ENCODE data around the gene HEPACAM.
"Not testable (repeated sequence)": the region's sequence is repeated elsewhere in the genome, so short reads cannot be mapped to it uniquely, and the experiment has no call there.

HEPACAM gene, protein sequence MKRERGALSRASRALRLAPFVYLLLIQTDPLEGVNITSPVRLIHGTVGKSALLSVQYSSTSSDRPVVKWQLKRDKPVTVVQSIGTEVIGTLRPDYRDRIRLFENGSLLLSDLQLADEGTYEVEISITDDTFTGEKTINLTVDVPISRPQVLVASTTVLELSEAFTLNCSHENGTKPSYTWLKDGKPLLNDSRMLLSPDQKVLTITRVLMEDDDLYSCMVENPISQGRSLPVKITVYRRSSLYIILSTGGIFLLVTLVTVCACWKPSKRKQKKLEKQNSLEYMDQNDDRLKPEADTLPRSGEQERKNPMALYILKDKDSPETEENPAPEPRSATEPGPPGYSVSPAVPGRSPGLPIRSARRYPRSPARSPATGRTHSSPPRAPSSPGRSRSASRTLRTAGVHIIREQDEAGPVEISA

DNA sequence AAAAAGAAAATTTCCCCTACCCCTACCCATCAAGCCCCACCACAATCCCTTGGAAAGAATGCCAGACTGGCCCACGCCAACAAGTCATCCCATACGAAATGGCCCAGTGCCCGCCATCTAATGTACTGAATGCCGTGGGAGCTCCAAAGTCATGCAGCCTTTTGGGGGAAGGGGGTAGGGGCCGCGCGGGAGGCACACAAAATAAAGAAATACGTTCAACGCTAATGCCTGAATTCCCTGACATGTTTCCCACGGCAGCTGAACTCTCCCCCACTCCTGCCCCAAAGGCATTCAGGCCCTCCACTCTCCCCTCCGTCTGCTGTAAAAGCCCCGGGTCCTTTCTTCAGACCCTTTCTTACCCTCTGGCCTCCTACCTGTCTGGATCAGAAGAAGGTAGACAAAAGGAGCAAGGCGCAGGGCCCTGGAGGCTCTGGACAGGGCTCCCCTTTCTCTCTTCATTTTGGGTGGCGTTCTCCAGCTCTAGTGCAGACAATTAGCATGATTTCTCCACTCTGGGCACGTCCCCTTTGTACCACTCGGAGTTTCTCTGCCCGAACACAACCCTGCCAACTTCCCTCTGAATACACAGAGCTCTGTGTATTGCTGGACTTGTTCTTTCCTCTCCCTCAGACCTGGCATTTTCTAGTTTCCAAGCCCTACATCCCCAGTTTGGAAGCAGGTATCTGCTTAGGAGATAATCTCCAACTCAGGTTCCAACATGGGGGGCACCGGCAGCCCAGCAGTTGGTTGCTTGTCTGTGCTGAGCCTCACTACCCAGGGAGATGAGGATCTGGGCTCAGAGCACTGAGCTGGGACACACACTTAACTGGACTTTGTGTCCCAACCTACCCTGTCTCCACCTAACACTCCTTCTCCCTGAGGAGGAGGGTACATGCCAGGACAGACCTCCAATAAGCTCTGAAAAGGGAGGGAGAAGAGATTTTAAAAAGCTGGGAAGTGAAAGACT lies at the start of gene HEPACAM:
Gene HEPACAM (minus strand): TSS at position 500 of the 967 bp plus-strand sequence. CDS start 41 bp downstream, at position 459.
- DNase-seq: no peak

DNA sequence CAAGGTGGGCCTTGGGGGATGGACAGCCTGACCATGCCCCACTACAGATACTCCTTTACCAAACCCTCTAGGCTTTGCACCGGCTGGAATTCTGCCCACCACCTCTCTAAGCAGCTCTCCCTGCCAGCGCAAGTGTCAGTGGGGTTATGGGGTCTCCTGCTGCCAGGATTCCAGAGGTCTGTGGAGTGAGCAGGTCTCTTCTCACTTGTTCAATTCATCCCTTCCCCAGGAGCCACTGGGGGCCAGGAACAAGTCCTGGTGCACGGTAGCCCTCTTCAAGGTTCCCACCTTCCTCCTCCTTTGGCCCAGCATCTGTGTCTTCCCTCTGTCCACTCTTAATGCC lies 48.6 kb upstream of the HEPACAM start:
- no peak for DNase-seq

DNA sequence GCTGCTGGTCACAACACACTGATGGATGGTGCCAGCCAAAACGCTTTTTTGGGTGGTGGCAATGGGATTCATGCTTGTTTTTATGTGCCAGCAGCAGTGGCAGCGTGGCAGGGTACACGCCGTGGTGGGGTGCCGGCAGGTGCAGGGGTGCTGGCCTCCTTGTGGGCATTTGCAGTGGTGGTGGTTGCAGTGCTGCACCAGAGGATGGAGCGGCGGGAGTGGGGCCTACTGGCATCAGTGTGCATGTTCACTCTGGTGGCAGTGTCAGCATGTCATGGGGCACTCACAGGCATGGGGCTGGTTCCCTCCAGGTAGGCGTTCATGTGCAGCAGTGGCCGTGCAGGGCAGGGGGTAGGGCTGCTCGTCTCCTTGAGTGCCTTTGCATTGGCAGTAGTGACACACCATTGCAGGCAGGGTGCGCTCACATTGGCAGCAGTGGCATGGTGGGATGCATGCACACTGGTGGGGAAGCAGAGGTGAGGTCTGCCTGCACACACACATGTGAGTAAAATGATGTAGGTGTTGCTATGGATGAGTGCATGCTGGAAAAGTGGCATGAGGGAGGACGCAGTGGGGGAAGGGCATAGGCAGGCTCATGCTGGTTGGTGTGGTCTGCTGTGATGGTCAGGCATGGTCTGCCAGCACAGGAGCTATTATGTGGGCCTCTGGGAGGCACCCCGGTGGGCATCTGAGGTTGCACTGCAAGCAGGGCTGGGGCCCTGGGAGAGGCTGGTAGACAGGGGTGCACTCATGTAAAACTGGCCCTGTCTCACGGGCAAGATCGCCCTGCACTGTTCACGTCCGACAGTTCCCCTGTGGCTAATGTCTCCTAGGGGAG lies 48.0 kb upstream of the HEPACAM start:
- DNase-seq: no peak

DNA sequence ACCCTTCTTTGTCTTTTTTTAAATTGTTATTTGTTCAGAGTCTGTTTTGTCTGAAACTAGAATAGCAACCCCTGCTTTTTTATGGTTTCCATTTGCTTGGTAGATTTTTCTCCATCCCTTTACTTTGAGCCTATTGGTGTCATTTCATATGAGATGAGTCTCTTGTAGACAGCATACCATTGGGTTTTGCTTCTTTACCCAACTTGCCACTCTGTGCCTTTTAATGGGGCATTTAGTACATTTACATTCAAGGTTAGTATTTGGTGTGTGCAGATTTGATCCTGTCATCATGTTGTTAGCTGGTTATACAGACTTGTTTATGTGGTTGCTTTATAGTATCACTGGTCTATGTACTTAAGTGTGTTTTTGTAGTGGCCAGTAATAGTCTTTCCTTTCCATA lies 46.2 kb upstream of the HEPACAM start:
- DNase-seq: no peak

DNA sequence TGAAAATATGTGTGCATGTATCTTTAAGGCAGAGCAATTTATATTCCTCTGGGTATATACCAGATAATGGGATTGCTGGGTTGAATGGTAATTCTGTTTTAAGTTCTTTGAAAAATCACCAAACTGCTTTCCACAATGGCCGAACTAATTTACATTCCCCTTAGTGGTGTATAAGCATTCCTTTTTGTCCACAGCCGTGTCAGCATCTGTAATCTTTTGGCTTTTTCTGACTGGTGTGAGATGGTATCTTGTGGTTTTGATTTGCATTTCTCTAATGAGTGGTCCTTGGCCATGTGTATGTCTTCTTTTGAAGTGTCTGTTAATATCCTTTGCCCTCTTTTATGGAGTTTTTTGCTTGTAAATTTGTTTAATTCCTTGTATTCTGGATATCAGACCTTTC lies 42.5 kb upstream of the HEPACAM start:
- no peak for DNase-seq

DNA sequence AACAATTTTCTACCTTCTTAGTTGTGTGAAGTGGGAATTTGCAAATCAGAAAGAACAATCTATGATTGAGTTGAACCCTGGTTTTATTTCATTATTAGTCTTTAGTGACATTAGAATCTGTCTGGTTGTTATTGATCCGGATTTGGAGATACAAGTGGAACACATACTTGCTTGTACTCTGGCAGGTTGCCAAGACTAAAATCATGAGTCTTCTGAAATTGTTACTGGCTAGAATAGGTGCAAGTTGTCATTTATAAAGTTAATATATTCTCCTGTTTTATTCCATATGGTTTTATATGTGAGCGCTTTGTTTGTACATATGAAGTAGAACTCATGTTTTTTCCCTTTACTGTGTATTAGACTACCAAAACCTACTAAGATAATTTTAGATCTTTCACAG lies 41.2 kb upstream of the HEPACAM start:
- DNase-seq: no peak

DNA sequence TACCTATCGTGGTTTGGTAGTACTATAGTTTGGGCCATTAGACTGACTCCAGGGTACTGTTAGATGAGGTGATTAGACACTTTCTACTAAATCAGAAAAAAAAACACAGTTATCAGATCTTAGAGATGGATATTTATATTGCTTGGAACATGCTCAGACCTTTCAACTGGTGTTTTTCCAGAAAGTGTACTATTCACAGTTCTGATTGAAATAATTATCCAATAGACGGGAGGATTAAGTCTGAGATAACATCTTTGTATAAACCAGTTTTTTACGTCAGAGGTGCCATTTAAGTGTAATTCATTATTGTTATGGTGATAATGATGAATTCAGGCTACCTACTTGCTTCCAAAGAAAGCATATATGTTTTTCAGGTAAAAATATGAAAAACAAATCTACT lies 40.7 kb upstream of the HEPACAM start:
- no peak for DNase-seq

DNA sequence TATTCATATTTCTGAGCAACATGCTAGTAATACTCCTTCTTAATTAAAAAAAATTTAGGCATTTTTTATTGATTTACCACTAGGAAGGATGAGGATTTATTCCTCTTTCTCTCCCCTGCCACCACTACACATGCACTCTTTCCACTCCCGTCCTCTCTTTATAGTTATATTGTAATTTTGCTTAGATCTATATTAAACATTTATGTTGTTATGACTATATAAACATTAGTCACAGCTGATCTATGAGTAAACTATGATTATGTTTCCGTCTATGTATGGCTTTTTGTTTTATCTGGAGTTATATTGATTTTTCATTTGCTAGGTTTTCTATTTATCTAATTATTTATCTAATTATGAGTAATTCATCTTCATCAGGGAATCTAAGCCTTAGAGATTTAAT lies 36.0 kb upstream of the HEPACAM start:
- DNase-seq: no peak

DNA sequence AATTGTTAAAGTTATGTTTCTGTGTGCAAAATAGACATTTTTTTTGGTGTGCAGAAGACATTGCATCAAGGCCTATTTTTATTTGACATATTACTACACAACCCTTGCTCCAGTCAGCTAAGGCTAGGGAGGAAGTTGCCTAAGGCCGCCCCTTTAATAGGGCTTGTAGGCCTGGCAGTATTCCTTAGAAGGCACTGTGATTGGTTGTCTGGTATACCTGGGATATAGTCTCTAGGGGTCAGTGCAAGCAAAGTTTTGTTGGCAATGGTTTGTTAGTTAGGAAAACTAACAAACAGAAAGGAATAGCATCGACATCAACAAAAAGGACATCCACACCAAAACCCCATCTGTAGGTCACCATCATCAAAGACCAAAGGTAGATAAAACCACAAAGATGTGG lies 35.1 kb upstream of the HEPACAM start:
- DNase-seq: no peak

DNA sequence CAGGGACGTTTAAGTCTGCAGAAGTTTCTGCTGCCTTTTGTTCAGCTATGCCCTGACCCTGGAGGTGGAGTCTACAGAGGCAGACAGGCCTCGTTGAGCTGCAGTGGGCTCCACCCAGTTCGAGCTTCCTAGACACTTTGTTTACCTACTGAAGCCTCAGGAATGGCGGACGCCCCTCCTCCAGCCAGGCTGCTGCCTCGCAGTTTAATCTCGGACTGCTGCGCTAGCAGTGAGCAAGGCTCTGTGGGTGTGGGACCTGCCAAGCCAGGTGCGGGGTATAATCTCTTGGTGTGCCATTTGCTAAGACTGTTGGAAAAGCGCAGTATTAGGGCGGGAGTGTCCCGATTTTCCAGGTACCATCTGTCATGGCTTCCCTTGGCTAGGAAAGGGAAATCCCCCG lies 32.4 kb upstream of the HEPACAM start:
- DNase-seq: not testable (repeated sequence)

DNA sequence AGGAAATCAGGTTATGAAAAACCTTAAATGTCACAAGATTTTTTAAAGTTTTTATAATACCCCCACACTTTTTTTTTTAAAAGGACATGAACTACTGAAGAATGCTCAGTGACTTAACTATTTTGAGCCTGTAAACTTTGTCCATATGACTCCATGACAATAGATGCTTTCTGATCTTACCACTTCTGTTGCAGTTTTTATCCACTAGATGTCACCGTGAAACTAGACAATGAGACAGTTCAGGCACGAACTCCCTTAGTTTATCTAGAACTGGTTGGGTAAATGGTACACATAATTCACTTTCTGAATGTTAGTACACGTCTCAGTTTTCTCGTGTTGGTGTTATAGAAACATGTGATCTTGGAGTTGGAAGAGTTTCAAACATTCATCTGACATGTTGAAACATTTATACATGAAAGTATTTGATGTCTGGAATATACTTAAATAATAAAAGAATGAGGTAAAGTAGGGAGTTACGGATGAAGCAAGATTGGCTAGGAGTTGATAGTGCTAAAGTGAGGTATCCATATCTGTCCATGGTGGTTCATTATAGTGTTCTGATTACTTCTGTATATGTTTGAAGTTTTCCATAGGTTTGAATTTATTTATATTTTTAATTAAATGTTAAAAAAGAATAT lies 26.2 kb upstream of the HEPACAM start:
- no peak for DNase-seq

DNA sequence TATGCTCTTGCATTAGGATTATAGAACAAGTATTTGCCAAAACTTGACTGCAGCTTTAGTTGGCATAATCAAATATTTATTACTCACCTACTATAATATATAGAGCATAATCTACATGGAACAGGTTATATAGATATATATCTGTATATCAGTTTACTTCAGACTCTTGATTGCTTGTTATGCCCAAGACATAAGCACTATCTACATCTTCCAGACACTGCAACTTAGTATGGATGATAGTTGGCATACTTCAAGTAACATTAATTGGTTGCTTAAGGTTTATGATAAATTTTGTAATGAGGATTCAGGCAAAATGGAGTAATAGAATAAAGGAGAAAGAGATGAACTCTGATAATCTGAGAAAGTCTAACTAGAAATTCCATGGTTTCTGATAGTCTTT lies 19.2 kb upstream of the HEPACAM start:
- no peak for DNase-seq

DNA sequence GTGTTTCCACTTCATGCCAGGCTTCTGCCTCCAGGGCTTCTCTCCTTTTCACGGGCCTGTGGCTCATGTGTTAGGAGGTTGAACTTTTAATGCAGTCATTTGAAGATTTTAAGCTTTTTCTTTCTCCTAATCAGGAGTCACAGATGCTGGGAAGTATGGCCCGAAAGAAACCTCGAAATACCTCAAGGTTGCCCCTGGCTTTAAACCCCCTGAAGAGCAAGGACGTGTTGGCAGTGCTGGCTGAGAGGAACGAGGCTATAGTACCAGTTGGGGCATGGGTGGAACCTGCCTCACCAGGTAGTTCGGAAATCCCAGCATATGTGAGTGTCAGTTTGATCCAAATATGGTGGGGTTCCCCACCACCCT lies 18.7 kb upstream of the HEPACAM start:
- no peak for DNase-seq

DNA sequence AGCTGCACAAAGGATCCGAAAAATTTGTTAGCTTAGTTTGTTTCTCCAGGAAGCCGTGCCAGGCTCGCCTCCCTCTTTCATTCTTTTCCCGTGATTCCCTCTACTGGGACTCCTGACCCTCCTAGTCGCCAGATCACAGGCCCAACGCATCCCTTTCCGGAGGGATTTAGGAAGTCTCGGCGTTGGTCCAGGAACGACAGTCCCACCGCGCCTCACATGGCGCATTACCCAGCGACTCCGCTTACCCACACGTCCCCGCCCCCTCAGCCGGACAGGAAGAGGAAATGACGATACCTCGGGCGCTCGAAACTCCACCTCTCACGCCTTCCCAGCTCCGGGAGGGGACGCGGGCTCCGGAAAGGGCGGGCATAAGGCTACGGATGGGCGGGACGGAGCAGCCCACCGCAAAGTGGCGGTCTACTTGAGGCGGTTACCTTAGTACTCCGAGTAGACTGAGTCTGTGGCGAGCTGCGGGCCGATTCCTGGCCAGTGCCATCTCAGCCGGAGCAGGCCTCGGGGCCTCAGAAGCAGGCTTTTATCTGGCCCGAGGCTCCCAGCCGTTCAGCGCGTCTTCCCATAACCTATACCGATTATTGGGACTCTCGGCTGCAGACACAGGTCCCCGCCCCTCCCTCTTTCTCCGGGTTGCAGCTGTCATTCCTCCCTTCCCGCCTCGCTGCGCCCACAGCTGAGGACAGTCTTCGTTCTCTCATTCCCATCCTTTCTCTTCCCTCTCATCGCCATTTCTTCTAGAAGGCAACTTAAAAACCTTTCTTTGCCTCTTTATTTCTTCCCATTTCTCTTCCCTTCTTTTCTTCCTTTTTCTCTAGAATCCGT lies 18.1 kb upstream of the HEPACAM start, which contains the start of gene CCDC15:
Gene CCDC15 (plus strand): TSS at position 450 of the 837 bp plus-strand sequence. CDS start 531 bp downstream, outside the sequence.
- DNase-seq: peak; percentile 96

DNA sequence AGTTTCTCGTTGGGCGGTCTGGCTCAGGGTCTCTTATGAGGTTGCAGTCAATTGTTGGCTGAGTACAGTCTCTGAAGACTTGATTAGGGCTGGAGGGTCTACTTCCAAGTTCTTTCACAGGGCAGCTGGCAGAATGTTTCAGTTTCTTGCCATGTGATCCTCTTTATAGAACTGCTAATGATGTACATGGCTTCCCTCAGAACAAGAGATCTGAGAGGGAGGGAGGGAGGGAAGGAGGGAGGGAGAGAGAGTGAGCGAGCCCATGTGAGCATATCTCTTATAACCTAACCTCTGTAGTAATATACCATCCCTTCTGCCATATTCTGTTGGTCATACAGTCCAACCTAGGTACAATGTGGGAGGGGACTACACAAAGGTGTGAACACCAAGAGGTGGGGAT lies 15.5 kb upstream of the HEPACAM start:
- DNase-seq: no peak

DNA sequence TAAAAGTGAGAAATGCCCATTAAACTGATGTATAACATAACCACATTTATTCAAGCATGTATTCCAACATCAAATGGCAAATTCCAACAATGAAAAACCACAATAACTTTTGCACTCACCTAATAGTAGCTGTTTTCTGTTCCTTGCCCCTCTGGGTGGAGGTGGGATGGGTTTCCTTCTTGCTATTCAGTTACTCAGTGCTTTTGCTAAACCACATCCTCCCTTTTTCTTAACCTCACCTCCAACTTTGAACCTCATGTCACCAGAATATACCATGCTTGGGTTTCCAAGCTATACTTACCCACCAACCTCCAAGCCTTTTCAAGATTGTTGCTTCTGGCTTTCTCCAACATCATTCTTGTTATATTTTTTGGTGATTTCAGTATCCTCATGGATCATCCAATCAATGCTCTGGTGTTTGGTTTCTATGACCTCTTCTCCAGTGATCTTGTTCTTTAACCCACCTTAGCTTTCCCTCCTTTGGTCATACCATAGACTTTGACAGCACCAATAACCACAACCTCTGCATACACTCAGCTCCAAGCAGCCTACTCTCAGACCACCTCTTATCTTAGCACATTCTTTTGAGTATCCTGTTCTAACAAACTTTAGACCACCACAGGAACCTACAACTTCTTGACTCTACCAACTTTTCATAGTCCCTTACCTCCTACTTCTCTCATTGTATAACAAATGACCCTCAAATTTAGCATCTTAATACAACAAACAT lies 14.9 kb upstream of the HEPACAM start:
- no peak for DNase-seq

DNA sequence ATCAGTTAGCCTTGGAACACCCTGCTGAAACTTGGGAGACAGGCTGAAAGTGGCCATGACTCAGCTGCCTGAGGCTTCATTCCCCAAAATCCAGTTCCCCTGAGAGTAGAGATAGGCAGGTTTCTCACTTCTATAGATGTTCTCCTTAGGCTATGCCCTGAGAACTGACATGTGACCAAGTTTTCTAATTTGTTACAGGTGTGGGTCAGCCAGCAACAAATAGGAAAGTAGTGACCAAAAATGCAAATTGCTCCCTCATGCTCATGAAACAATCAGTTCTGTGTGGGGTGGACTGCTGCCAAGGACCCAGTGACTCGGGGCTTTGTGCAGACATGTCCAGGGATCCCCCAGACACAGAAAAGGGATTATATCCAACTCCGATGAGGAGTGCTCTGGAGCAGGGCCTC lies 10.9 kb upstream of the HEPACAM start:
- DNase-seq: no peak

DNA sequence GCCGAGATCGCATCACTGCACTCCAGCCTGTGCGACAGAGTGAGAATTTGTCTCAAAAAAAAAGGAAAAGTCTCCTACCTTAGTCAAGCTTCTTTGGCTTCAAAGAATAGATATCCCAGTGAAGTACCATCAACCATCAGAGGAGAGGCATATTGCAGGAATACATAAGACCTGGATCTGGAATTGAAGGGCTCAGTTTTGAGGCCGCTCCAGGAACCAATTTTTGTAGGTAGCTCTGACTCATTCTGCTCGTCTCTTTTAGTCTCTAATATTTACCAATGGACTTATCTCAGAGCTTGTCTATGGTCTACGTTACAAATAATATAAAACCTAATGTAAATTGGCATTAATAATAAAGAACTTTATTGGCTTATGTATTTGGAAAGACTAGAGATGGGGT lies 10.0 kb upstream of the HEPACAM start:
- no peak for DNase-seq

DNA sequence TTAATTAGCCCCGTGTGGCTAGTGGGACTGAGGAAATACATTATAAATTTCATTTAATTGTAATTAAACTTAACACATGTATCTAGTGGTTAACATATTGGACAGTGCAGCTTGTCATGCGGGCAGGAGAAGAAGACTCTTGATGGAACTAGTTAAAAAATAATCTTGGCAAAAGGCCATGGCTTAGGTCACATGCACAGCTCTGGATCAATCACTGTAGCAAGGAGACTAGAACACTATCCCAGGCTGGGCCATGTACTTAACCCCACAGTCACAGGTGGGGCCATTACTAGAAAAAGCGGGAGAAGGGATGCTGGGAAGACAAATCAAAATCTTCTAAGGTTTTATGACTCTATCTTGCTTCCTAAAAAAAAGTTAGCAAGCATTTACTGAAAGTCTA lies 8.7 kb upstream of the HEPACAM start:
- no peak for DNase-seq

DNA sequence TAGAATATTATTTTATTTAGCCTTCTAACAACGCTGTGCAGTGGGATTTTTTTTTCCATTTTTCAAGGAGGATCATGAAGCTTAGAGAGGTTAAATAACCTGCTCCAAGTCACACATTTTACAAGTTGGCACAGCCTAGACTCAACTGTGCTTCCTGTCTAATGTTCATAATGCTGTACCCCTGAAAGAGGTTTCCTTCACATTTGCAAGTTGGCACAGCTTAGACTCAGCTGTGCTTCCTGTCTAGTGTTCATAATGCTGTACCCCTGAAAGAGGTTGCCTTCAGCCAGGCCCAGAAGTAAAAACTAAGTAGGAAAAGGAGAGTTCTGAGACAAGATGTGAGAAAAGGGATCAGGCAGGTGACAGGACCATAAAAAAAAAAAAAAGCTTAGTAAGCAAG lies 7.9 kb upstream of the HEPACAM start:
- DNase-seq: no peak

DNA sequence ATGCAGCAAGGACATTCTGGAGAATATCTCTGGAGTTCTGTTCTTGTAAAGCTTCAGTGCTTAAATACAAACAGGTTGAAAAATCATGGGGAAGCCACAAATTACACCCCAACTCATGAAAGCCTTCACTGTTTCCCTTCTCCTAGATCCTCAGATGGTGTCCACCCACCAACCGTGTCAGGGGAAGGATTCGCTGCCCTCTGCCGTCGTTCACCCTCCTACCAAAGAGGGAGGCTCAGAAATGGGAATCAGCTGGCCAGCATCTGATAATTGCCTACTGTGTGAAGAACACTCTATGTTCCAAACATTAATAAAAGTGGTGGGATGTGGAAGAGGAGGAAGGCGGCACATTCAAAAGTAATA lies 7.4 kb upstream of the HEPACAM start:
- DNase-seq: no peak

Measured in activated CD8-positive, alpha-beta memory T cell treated with anti-CD3 and anti-CD28 coated beads for 24 hours (primary cell).